ENCODE results near the gene IFNK.

GRCh38 chr9:27523141-27523540 is 949 bp upstream of the IFNK start:
- TF ChIP-seq CTCF (IDR thresholded peaks at IDR 0.05) = no peak
- no peak for TF ChIP-seq POLR2A (IDR thresholded peaks at IDR 0.05)
- no peak for TF ChIP-seq POLR2AphosphoS5 (IDR thresholded peaks at IDR 0.05)

Data from prostate gland (tissue), 2 donors.